LNCaP clone FGC (cell line): ENCODE data around the gene MAGI3.

ENCODE experiments used
- DNase-seq: peaks from one replicate; pipeline ENCODE4 v3.0.0-alpha.2; 2011; ENCODE audit warnings: low read depth
- H3K4me3 ChIP-seq: 2 replicates; pipeline ENCODE4 v1.5.1; 2011; ENCODE audit warnings: mild to moderate bottlenecking, low read depth, low read length, control low read depth
- CTCF ChIP-seq: IDR thresholded peaks from 2 replicates; pipeline ENCODE4 v1.5.1; 2012; ENCODE audit warnings: mild to moderate bottlenecking; ENCODE audit not compliant: control insufficient read depth, insufficient read depth; ENCODE audit errors: extremely low read depth

Gene MAGI3

DNA sequence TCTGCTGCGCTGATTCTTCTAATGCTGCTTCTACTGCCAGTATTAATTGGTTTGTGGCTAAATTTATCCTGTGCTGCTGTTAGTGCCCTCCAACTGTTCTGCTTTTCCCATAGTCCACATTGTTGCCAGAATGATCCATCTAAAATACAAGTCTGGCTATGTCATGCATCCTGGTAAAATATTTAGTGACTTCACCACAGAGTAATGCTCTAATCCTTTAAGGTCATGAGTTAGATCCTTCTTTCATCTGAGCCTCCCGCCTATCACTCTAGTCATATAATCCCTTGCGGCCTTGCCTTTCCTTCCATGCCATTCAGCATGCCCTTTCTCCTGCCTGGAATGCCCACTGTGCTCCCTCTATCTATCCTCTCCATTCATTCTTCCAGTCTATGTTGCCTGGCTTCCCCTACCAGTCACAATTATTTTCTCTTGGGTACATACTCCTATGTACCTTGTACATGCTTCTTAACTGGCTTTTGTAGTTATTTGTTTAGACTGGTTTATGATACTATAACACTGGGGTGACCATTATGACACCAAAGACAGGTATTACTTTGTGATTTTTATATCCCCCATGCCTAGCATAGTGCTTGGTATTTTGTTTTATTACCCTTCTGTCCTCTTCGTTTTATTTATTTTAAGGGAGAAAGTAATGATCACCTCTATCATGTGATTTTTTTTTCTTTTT lies 144.0 kb downstream of the MAGI3 start:
- DNase-seq, result peak; percentile 31
- no peak overlapping the region for H3K4me3 ChIP-seq
- TF ChIP-seq CTCF, result no peak

- H3K4me3 ChIP-seq, result no peak overlapping the region
- no peak for TF ChIP-seq CTCF
- DNase-seq, result peak; percentile 37
These were observed 144.6 kb downstream of the MAGI3 start for GRCh38 chr1:113534875-113535274.

- no peak for DNase-seq
- H3K4me3 ChIP-seq, result no peak overlapping the region
- TF ChIP-seq CTCF, result no peak
These were observed 146.0 kb downstream of the MAGI3 start for GRCh38 chr1:113536182-113536780.

DNA sequence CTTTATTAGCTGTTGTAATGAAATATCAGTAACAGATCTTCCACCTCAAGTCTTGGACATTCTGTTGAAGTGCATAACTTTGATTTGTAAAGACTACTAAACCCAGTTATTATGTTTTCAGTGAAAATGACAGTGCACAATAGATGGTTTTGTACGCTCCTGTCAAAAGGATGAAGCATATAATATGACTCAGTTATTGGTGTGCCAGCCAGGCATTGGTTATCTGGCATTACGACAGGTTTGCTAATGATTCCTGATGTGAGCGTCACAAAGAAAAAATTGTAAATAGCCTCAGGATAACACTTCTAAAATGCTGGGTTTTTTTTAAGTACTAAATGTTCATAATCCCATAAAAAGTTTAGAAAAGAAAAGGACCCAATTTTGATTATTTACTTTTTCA lies 147.9 kb downstream of the MAGI3 start:
- DNase-seq, result no peak
- TF ChIP-seq CTCF, result no peak
- H3K4me3 ChIP-seq, result no peak overlapping the region

DNA sequence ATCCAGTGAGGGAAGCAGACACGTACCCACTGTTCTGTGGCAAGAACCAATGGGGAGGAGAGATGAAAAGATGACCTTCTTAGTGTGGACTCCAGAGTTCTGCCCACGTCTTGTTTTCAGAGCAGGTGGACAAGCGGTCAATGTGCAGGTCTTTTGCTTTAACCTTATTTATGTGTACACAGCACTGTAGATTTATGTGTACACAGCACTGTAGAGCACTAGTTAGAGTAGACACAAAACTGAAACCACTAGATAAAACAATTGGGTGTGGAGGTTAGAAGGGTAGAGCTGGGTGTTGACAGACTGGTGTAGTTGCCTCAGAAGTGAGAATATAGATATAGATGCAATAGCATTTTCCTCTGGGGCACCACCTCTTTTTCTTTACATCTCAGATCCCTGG lies 150.0 kb downstream of the MAGI3 start:
- no peak overlapping the region for H3K4me3 ChIP-seq
- DNase-seq, result no peak
- TF ChIP-seq CTCF, result no peak

DNA sequence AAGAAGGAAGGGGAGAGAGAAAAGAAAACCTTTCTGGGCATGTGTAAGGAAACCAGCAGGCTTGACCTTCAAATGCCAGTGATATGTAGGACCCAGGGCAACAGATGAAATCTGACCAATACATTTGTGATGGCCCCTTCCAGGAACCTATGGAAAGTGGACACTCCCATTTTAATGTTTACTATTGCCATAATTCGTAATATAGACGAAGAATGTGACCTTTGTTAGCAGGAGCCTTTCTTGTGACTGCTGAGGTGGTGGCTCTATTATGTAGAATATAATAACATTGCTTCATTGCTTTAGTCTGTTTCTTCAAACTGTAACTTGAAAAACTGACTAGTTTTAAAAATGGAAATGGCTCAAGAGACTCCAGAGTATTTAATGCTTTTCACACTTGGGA lies 150.8 kb downstream of the MAGI3 start:
- DNase-seq, result no peak
- no peak for TF ChIP-seq CTCF
- no peak overlapping the region for H3K4me3 ChIP-seq
